ENCODE results near the gene ESYT1. TPM values are rescaled to one million over a fixed set of nuclear protein-coding genes. Genes with fewer than 3 reads are reported as not detected.

The ESYT1 gene
- total RNA-seq: 104 and 207 TPM in 2 replicates

GRCh38 chr12:56127888-56128669, at the start of gene ESYT1:
ESYT1 (plus strand) TSS chr12:56128267; CDS start chr12:56128320, 53 bp downstream.

GRCh38 chr12:56079723-56080555, 48.1 kb upstream of the ESYT1 start, which contains the start of gene ERBB3:
ERBB3 (plus strand) TSS chr12:56080165; CDS start chr12:56080301, 136 bp downstream.

GRCh38 chr12:56104109-56104814, 23.8 kb upstream of the ESYT1 start, which contains the start of gene PA2G4:
PA2G4 (plus strand) TSS chr12:56104559; CDS start chr12:56104738, 179 bp downstream.

GRCh38 chr12:56116267-56117081, 11.6 kb upstream of the ESYT1 start, which contains the start of gene RPL41:
RPL41 (plus strand) TSS chr12:56116633.

GRCh38 chr12:56117778-56118687, 10.0 kb upstream of the ESYT1 start, which contains the start of gene ZC3H10:
ZC3H10 (plus strand) TSS chr12:56118266; CDS start chr12:56120563, 2,297 bp downstream.

GRCh38 chr12:56152132-56152755, 24.2 kb downstream of the ESYT1 start, which contains the start of gene MYL6B:
MYL6B (plus strand) TSS chr12:56152587; CDS start chr12:56153919, 1,332 bp downstream.

GRCh38 chr12:56158029-56158925, 30.2 kb downstream of the ESYT1 start, which contains the start of gene MYL6:
MYL6 (plus strand) TSS chr12:56158359; CDS start chr12:56158402, 43 bp downstream.

GRCh38 chr12:56189099-56189917, 61.2 kb downstream of the ESYT1 start, which contains the start of gene SMARCC2:
SMARCC2 (minus strand) TSS chr12:56189483; CDS start chr12:56189461, 22 bp downstream.

Other genes starting within 250 kb of the ESYT1 start
- gene PYM1, start 200.4 kb upstream of the ESYT1 start, total RNA-seq: 29.2 and 38.9 TPM in 2 replicates
- gene DGKA, start 197.1 kb upstream of the ESYT1 start, total RNA-seq: 23.0 and 53.5 TPM in 2 replicates
- 0.47 TPM in 1 of 2 replicates, not detected in the other for gene PMEL, start 162.2 kb upstream of the ESYT1 start, total RNA-seq
- 10.5 and 17.5 TPM in 2 replicates for gene CDK2, start 161.4 kb upstream of the ESYT1 start, total RNA-seq
- gene RAB5B, start 154.2 kb upstream of the ESYT1 start, total RNA-seq: 60.8 and 74.7 TPM in 2 replicates
- 7.8 and 12.0 TPM in 2 replicates for gene SUOX, start 131.0 kb upstream of the ESYT1 start, total RNA-seq
- 2.0 and 10.4 TPM in 2 replicates for gene IKZF4, start 107.2 kb upstream of the ESYT1 start, total RNA-seq
- 1,091 and 4,343 TPM in 2 replicates for gene RPS26, start 86.3 kb upstream of the ESYT1 start, total RNA-seq
- 1.9 and 4.2 TPM in 2 replicates for gene ERBB3, start 48.1 kb upstream of the ESYT1 start, total RNA-seq
- gene PA2G4, start 23.7 kb upstream of the ESYT1 start, total RNA-seq: 69.7 and 70.5 TPM in 2 replicates
- gene RPL41, start 11.6 kb upstream of the ESYT1 start, total RNA-seq: 4,540 and 5,963 TPM in 2 replicates
- gene ZC3H10, start 10.0 kb upstream of the ESYT1 start, total RNA-seq: 2.2 and 3.4 TPM in 2 replicates
- gene MYL6B, start 24.3 kb downstream of the ESYT1 start, total RNA-seq: 68.7 and 103 TPM in 2 replicates
- 1,218 and 3,228 TPM in 2 replicates for gene MYL6, start 30.1 kb downstream of the ESYT1 start, total RNA-seq
- gene SMARCC2, start 61.2 kb downstream of the ESYT1 start, total RNA-seq: 30.8 and 40.4 TPM in 2 replicates
- gene RNF41, start 93.7 kb downstream of the ESYT1 start, total RNA-seq: 69.4 and 113 TPM in 2 replicates
- 29.3 and 31.5 TPM in 2 replicates for gene NABP2, start 96.1 kb downstream of the ESYT1 start, total RNA-seq
- gene SLC39A5, start 101.8 kb downstream of the ESYT1 start, total RNA-seq: not detected in 2 replicates
- gene ANKRD52, start 130.1 kb downstream of the ESYT1 start, total RNA-seq: 15.3 and 23.5 TPM in 2 replicates
- 12.5 and 13.9 TPM in 2 replicates for gene COQ10A, start 138.7 kb downstream of the ESYT1 start, total RNA-seq
- 75.0 and 76.6 TPM in 2 replicates for gene CS, start 172.1 kb downstream of the ESYT1 start, total RNA-seq
- gene CNPY2, start 187.7 kb downstream of the ESYT1 start, total RNA-seq: 77.7 and 92.1 TPM in 2 replicates
- 14.1 and 19.2 TPM in 2 replicates for gene PAN2, start 205.7 kb downstream of the ESYT1 start, total RNA-seq
- not detected in 2 replicates for gene IL23A, start 210.6 kb downstream of the ESYT1 start, total RNA-seq
- 128 and 161 TPM in 2 replicates for gene STAT2, start 231.8 kb downstream of the ESYT1 start, total RNA-seq
- gene APOF, start 234.6 kb downstream of the ESYT1 start, total RNA-seq: not detected in 2 replicates